GM19043 (cell line): ENCODE results near the gene ATXN7L1.
"Not testable (repeated sequence)": the region's sequence is repeated elsewhere in the genome, so short reads cannot be mapped to it uniquely, and the experiment has no call there.

Experiments
- ATAC-seq: cut with Tn5 transposase; IDR thresholded peaks from one replicate; pipeline ENCODE4 v1.9.1; 2021; ENCODE audit warnings: low read depth; ENCODE audit not compliant: unreplicated experiment

ATXN7L1 gene

DNA sequence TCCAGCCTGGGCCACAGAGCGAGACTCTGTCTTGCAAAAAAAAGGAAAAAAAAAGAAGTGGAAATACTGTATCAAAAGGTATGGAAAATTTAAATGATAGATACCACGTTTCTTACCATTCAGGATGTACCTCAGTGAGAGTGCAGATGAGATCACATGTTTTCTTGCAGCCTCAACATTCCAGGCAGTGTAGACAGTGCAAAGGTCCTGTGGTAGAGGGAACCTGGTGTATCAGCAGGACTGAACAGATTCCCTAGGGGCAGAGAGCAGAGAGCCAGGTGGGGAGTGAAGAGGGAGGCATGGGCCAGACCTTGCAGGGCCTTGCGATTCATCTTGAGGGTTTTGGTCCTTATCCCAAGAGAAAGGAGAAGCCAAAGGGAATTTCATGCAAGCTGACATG, 17.7 kb upstream of the ATXN7L1 start:
- ATAC-seq = no peak

DNA sequence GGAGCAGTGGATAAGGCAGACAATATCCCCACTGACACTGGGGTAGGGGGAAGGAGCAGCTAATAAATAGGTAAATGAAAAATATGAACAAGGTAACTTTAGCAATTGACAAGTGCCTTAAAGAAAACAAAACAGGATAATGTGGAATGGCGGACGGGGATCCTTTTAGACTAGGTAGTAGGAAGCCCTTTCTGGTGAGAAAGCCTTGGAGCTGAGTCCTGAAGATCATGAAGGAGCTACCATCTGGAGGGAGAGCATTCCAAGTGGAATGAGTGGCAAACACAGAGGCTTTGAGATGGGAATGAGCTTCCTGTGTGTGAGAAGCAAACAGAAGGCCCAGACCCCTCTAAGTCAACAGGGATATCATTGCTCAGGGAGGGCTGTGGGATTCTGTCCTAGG, 16.0 kb upstream of the ATXN7L1 start:
- no peak for ATAC-seq

DNA sequence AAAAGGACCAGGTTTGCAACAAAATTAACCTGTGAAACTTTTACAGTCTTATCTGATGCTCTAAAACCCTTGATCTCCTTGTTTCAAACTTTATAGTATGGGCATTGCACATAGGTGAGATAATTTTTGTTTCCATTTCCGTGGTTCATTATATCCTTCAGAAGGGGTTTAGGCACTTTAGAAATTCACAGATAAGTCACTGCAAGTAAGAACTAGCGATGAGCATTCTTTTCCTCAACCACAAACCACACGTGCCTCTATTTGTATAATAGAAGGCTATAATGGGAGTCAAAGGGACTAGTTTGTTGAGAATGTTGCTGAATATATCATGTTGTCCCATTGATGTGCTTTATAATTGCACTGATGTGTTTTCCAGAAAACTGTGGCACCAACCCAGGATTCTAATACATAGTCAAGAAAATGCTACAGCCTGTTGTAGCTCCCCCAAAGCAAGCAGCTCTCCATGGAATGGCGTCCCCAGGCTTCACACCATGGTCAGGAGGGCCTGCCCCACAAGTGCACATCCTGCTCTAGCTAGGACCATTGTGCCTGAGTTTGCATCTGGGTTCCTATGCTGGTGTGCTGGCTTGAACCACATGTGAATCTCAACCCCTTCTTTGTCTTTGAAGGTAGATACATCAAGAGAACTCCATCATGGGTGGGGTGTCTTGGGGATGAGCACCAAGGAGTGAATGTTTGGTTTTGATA, 14.0 kb upstream of the ATXN7L1 start:
- no peak for ATAC-seq

DNA sequence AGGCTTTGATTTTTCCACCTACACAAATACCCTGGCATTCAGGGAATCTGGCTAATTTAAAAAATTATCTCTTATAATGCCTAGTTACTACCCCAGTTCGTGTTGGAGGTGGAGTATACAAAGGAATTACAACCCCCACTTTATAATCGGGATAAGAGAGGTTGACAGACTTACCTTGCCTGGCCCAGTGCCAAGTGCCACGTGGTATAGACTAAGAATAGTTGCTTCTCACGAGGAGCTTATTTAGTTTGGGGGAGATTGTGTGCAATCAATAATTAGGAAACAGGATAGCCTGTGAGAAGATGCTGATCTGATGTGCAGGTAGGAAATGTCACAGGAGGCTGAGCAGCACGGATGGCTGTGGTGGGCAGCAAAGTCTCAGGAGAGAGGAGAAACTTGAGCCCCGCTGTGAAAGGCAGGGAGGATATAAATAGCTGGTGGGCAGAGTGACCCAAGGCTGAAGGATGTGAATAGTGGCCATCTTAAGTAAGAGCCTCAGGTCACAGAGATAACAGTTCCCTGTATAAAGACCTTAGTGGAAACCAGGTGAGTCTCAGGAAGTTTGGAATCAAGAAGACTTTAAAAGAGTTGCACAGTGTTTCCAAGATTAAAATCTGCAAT, 11.3 kb upstream of the ATXN7L1 start:
- no peak for ATAC-seq

DNA sequence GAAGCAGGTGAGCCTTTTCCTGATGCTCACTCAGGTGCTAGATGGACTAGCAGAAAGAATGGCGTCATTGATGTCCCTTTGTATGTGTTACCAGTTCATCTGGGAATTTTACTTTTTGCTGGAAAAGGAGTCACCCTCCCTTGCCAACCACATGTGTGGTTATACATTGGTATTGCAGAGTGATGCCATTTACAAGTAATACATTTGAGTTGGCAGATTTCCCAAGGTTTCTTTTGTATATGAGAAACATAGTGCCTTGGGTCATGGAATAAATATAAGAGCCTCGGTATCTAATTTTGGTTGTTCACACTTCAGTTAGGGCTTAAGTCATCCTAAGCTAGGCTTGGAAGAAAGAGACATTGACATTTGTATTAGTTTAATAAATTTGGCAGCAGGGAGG, 10.4 kb upstream of the ATXN7L1 start:
- no peak for ATAC-seq

DNA sequence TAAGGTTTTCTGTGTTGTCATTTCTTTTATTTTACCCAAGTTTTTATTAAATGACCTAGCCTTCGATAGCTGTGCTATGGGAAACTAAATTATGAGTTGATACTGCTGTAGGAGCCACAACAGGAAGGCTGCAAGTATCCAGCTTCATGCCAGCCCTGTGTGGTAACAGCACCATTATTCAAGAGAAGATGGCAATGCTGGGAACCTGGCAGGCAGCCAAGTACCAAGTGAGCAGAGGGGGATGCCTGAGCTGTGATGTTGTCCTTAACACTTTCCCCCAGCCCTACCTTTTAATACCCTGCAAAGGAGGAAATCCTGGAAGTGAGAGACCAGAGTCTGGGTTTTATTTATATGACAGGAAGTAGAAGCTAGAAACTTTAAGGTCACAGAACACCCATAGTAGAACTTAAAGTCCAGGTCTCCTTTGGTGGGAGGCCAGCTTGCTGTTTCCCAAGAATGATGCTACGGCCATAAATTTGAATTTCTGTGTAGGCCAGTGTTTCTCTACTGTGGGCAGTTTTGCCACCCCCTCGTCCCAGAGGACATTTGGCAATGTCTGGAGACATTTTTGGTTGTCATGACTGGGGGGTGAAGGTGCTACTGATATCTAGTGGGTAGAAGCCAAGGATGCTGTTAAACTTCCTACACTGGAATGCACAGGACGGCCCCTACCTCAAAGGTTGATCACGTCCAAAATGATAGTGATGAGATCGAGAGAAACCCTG, 9.2 kb upstream of the ATXN7L1 start:
- no peak for ATAC-seq

DNA sequence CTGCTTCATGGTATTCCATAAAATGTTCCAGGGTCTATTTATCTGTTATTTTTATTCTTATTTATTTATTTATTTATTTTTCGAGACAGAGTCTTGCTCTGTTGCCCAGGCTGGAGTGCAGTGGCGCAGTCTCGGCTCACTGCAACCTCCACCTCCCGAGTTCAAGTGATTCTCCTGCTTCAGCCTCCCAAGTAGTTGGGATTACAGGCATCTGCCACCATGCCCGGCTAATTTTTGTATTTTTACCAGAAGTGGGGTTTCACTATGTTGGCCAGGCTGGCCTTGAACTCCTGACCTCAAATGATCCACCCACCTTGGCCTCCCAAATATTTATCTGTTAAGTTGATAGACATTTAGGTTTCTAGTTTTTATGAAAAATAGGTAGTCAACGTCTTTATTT, 6.8 kb upstream of the ATXN7L1 start:
- ATAC-seq = not testable (repeated sequence)

DNA sequence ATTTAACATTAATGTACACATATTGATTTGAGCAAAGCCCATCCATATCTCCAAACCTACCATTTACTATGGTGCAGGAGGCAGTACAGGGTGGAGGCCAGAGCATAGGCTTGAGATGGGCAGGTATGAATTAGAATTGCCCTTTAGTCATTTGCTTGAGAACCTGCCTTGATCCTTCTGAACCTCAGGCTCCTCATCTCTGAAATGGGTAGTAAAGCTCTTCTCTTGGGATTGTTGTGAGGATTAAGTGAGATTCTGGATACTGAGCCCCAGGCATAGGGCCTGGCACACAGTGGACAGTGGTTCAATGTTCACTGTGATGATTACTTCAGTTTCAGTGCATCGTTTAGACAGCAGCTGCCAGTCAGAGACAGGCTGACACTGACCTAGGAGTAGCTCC, 5.0 kb upstream of the ATXN7L1 start:
- no peak for ATAC-seq

DNA sequence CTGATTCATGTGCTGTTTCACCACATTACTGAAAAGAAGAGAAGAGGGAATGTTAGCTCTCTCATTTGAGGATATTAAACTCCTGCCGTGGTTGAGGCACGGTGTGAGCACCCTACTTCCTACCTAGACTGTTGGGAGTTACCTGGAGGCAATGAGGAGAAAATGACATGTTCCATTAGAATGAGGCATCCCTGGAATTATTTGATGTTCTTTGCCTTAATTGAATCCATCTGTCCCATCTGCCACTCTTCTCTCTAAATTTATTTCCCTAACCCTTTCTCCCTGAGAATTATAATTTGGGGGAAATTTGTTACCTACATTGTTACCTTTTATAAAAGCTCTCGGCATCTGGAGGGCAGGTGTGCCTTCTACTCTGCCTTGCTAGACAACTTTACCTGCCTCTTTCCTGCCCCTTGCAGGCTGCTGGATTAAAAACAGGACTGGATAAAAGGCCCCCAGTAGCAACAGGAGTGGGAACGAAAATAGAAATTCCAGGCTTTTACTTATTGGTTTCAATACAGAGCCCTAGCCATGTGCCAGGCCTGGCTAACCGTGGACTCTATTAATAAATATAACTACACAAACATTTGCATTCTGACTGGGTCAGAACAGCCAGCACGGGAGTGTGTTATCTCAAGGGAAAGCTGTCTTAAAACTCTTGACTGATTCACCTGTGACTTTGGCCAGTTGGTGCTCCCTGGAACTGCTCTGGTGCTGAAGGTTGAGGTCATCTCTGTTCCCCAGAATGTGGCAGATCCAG, 4.4 kb upstream of the ATXN7L1 start:
- no peak for ATAC-seq

DNA sequence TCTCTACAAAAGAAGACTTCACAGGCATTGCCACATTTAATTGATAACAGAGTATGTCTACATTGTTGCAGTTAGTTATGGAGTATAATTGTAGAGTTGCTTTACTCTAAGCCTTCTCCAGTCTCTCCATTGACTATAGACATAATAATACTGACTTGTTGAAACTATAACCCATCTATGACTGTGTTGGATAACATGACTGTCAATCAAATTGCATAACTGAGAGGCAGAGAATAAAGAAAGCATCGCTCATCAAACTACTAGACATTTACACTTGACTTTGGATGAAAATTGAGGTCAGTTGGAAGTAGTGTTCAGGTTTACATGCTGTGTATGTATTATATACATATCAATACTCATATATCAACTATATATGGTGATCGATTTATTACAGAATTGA, 3.4 kb upstream of the ATXN7L1 start:
- ATAC-seq = no peak

DNA sequence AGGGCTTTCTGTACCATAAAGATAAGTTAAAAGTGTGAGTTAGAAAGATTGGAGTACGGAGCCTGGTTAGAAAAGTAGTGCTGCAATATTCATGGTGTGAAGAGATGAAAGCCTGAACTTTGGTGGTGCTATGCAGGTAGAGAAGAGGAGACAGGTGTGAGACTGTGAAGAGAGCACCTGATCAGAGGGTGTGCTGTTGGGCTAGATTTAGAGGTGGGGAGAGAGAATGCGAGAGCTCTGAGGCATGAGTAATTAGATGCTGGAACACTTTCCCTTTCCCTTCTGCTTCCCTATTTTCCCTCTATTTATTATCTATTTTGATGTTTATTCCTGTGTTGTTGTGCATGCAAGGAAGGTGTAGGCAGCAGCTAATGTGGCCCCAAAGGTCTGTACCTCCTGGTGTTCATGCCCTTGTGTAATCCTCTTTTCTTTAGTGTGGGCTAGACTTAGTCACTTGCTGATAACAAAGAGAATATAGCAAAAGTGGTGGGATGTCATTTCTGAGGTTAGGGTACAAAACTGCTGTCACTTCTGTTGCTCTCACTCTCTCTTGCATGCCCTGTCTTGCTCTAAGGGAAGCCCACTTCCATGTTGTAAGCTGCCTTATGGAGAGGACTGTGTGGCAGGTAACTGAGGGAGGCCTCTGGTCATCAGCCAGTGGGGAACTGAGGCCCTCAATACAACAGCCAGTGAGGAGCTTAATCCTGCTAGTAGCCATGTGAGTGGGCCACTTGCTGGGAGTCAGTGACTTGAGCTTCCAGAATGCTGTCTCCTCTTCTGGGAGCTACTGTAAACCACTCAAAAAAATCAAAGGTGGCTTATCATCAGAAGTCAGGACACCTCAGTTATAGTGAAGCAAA, 2.6 kb upstream of the ATXN7L1 start:
- ATAC-seq = no peak

DNA sequence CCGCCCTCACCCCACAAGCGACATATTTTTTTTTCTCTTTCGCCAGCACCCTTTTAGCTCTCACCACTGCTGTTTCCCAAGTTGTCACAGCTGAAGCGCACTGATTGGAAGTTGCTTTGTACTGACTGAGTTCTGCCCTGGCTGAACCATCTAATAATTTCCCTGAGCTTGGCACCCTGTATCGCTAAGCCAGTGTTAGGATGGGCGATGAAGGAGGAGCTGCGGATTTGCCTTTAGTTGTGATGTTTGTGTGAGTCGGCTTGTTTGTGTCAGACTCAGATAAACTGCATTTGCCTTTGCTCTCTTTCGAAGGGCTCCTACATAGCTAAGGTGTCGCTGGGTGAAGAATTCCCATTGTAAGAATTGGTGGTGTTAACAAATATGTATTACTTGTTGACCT, 1.3 kb upstream of the ATXN7L1 start:
- no peak for ATAC-seq

DNA sequence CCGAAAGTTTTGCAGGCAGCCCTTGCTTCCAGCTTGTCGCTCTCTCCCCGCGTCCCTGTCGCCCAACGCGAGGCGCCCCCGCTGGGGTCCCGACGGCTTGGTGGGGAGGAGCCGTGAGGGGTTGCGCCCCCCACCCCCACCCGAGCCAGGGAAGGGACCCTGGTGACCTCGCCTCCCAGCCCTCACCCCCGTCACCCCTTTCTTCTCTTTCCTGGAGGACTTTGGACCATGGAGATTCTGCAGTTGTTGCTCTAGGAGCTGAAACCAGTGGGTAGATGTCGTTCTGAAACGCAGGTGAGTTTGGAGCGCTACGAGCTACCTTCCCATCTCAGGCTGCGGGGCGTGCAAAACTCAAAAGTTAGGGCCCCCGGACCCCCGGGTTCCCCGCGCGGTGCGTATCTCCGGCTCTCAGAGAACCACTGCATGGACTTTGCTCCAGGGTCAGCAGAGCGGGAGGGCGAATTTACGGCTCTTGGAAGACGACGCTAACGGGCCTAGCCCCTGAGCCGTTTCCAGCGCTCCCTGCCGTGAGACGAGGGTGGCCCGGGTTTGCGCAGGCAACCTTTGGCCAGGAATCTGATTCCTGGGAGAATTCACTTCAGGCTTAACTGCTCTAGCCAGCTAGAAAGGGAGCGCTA, 684 bp upstream of the ATXN7L1 start:
- ATAC-seq = no peak

DNA sequence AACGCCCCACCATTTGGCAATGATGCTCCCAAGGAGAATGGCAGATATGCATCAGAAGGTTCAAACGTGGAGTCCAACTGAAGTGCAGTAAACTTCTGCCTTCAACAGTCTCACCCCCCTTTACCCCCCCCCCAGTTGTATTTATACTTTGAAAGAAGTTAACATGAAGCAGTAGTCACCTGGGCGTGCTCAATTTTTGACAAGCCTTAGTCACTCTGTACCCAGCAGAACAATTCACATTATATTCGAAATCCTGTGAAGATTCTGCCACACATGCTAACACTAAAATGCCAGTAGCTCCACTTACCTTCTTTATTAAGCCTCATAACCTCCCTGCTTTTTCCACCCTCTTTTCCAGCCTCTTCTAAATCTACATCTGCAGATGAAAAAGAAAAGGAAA, 894 bp downstream of the ATXN7L1 start:
- no peak for ATAC-seq

DNA sequence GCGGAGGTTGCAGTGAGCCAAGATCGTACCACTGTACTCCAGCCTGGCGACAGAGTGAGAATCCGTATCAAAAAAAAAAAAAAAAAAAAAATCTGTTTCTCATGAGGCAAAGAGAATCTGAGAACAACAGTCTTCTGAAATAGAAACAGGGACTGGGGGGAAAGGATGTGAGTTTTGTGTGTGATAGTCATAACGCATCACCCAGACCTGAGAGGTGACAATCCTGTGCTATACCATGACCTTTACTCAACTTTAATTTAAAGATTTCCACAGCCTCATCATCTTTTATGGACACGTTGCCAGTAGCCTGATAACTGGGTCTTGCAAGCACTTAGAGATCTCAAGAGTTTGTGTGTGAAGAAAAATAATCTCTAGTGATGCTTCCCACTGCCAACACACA, 2.3 kb downstream of the ATXN7L1 start:
- ATAC-seq = no peak

DNA sequence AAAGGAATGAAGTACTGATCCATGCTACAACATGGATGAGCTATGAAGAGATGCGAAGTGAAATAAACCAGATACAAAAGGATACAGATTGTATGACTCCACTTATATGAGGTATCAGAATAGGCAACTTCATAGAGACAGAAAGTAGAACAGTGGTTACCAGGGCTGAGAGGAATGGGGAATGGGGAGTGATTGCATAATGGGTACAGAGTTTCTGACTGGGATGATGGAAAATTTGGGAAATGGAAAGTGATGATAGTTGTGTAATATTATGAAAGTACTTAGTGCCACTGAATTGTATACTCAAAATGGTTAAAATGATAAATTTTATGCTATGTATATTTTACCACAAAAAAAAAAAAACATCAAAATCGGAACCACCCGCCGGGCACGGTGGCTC, 3.9 kb downstream of the ATXN7L1 start:
- ATAC-seq = no peak

DNA sequence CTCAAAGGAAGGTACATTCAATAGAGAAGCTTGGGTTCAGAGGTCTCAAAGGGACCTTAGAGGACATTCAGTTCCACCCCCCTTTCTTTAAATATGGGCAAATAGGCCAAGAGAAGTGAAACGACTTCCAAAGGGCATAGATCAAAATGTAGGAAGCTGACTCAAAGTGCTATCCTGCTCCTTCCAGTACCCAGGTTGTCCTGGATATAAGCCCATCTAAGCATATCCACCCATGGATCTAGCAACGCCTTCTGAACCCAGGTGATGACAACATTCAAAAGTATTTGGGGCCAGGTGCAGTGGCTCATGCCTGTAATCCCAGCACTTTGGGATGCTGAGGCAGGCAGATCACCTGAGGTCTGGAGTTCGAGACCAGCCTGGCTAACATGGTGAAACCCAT, 5.3 kb downstream of the ATXN7L1 start:
- ATAC-seq = no peak

DNA sequence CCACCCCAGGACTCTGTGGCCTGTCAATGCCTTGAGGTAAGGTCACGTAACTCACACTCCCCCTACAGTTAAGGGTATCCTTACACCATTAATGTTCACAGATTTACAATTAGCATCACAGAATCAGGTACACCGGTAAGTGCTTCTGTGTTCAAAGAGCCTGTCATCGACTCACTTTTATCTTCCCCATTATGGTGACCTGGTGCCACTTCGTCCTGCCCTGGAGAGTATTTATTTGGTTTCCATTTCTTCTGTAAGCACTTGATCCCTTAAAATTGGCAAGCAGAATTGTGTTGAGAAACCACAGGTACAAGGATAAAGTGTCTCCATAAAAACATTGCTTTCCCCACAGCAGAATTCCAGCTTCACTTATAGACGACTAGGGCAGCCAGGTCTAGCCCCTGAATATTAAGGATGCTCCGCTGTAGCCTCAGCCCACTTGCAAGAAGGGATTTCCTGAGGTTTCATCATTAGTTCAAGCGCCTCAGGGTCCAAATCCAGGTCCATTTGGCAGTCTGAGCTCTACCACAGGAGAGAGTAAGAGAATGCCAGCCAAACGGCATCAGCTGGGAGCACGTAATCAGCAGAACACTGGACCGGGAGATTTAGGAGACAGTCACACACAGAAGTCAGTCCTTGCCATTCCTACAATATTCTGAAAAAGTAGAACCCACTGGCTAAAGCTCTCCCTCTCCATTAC, 10.1 kb downstream of the ATXN7L1 start:
- no peak for ATAC-seq

DNA sequence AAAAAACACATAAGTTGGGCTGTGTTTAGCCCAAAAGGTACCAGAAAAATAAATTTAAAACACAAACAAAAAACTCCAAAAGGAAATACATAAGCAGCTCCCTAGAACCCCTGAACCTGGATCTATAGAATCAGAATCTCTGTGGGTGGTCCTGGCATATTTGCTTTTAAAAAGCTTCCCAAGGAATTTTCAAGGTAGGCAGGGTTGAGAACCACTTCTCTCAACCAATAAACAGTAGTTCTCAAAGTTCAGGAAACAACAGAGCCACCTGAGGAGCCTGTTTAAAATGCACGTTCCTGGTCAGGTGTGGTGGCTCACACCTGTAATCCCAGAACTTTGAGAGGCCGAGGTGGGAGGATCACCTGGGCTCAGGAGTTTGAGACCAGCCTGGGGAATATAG, 12.5 kb downstream of the ATXN7L1 start:
- no peak for ATAC-seq
